ENCODE measurements around the gene CBLB. TPM values are rescaled to one million over a fixed set of nuclear protein-coding genes. Genes with fewer than 3 reads are reported as not detected.

The CBLB gene
- total RNA-seq, 2 donors from 2014 or later: 31.1 to 40.5 TPM

DNA sequence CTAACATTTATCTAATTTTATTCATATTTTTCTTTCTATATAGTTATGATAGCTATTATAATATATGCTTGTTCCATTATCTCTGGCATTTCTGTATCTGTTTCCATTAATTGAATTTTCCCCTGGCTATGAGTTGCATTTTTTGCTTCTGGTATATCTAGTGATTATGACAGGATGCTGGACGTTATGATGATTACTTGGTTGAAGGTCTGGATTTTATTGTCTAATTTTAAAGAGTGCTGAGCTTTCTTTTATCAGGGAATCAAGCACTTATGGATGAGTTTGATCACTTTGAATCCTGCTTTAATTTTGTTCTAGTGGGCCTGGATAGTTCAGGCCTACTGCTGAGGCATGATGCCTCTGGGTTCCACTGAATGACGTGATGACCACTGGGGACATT, 229.7 kb downstream of the CBLB start:
- Histone ChIP-seq H3K9me3 (no peaks in the 10 kb centered on the region), H3K27me3 (no peaks in the 10 kb centered on the region), H3K4me3 (no peak overlapping the region), H3K36me3 (replicated peaks in 1 of 2; ENCODE audit: insufficient read depth in 1 of 2, low read depth in 2 of 2) (no peaks in the 10 kb centered on the region), H3K27ac (no peak overlapping the region), H3K4me1 (no peaks in the 10 kb centered on the region)
- no peak for ATAC-seq
- 80 to 98% methylated on average over 2 of the region's 2 CpGs for WGBS, 2 donors
- DNase-seq: no peak
- intact Hi-C loops (cut with DNase I): no loop called here
- TF ChIP-seq POLR2A (IDR thresholded peaks at IDR 0.05) (no peak), CTCF (IDR thresholded peaks at IDR 0.05) (no peak)

- TF ChIP-seq POLR2A (IDR thresholded peaks at IDR 0.05) (no peak), CTCF (IDR thresholded peaks at IDR 0.05) (no peak)
Observed at GRCh38 chr3:105634708-105635107, 234.1 kb downstream of the CBLB start.

DNA sequence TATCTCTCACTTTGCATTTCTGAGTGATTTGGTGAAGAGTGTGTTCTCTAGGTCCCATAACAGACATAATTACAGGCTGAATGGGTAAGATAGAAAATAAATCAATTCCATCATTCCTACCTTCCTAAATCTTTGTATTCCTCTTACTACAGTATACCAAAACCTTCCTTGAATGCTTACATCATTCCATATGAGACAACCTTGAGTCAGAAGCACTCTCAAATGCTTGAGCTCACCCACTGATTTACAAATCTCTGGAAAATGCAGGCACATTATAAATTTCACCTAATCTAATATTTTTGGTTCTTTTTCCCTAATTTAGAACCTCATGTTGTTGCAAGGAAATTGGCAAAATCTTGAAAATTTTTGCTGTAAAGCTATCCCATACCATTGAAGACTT, 239.1 kb downstream of the CBLB start:
- Histone ChIP-seq H3K9me3 (no peaks in the 10 kb centered on the region), H3K36me3 (replicated peaks in 1 of 2; ENCODE audit: insufficient read depth in 1 of 2, low read depth in 2 of 2) (no peaks in the 10 kb centered on the region), H3K4me1 (no peaks in the 10 kb centered on the region), H3K27ac (no peak overlapping the region), H3K27me3 (no peaks in the 10 kb centered on the region), H3K4me3 (no peak overlapping the region)
- DNase-seq (no peak), ATAC-seq (no peak)
- no peak for TF ChIP-seq POLR2A (IDR thresholded peaks at IDR 0.05)
- no peak for TF ChIP-seq CTCF (IDR thresholded peaks at IDR 0.05)
- intact Hi-C loops (cut with DNase I): no loop called here

More at GRCh38 chr3:105634708-105635107, 234.1 kb downstream of the CBLB start:
- Histone ChIP-seq H3K9me3 (no peaks in the 10 kb centered on the region), H3K27me3 (no peaks in the 10 kb centered on the region), H3K4me3 (no peak overlapping the region), H3K36me3 (replicated peaks in 1 of 2; ENCODE audit: insufficient read depth in 1 of 2, low read depth in 2 of 2) (no peaks in the 10 kb centered on the region), H3K4me1 (no peaks in the 10 kb centered on the region), H3K27ac (no peak overlapping the region)
- DNase-seq: no peak
- intact Hi-C loops (cut with DNase I): no loop called here
- no peak for ATAC-seq
- 71 to 83% methylated on average over 5 of the region's 5 CpGs for WGBS, 2 donors

- DNase-seq (no peak), ATAC-seq (no peak)
- 90 to 91% methylated on average over 5 of the region's 5 CpGs for WGBS, 2 donors
- H3K4me3 ChIP-seq: no peak overlapping the region
- H3K4me1 ChIP-seq: no peaks in the 10 kb centered on the region
- TF ChIP-seq CTCF (IDR thresholded peaks at IDR 0.05) (no peak), POLR2A (IDR thresholded peaks at IDR 0.05) (no peak)
- no peaks in the 10 kb centered on the region for H3K9me3 ChIP-seq
- no peaks in the 10 kb centered on the region for H3K36me3 ChIP-seq (replicated peaks in 1 of 2; ENCODE audit: insufficient read depth in 1 of 2, low read depth in 2 of 2)
- no peak overlapping the region for H3K27ac ChIP-seq
- intact Hi-C loops (cut with DNase I): no loop called here
- no peaks in the 10 kb centered on the region for H3K27me3 ChIP-seq
Observed at GRCh38 chr3:105626739-105627138, 242.1 kb downstream of the CBLB start.

GRCh38 chr3:105622169-105622568, 246.6 kb downstream of the CBLB start:
- DNase-seq: no peak
- no peak for ATAC-seq
- H3K36me3 ChIP-seq (replicated peaks in 1 of 2; ENCODE audit: insufficient read depth in 1 of 2, low read depth in 2 of 2): no peaks in the 10 kb centered on the region
- no peaks in the 10 kb centered on the region for H3K4me1 ChIP-seq
- no peaks in the 10 kb centered on the region for H3K9me3 ChIP-seq
- no peak overlapping the region for H3K27ac ChIP-seq
- TF ChIP-seq POLR2A (IDR thresholded peaks at IDR 0.05) (no peak), CTCF (IDR thresholded peaks at IDR 0.05) (no peak)
- intact Hi-C loops (cut with DNase I): no loop called here
- no peaks in the 10 kb centered on the region for H3K27me3 ChIP-seq
- H3K4me3 ChIP-seq: no peak overlapping the region
